ENCODE data around the gene FBXL3. TPM values are rescaled to one million over a fixed set of nuclear protein-coding genes. Genes with fewer than 3 reads are reported as not detected.

The FBXL3 gene
- total and polyA plus RNA-seq, 4 experiments from 2014 or later, result 53.7 to 96.2 (median 80.7) TPM

DNA sequence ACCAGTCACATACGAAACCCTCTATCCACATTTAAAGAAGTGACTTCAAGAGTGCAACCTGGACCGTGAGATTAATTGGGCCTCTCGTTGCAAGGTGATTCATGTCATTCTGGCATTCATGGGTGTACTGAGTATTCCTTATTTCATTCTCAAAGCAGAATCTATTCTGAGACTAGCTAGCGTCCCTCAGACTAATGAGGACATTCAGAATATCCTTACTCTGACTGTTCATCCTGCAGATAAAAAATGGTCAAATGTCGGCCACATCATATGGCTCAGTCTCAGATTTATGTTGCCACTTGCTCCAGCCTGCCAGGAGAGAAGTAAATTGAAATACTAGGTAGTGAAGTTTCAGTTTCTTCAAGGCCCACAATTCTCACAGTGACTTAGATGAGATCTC, 71.3 kb downstream of the FBXL3 start:
- no peak overlapping the region for H3K4me3 Mint-ChIP-seq
- H3K4me1 Mint-ChIP-seq, result no peaks in the 10 kb centered on the region
- peaks cover 3 to 6% of the 10 kb centered on the region in 2 donors for H3K36me3 Mint-ChIP-seq
- no peak overlapping the region for H3K27ac Mint-ChIP-seq
- POLR2A ChIA-PET (ENCODE audit: partially characterized antibody), result no interaction called here
- no peaks in the 10 kb centered on the region for H3K4me1 ChIP-seq (ENCODE audit: insufficient read depth, low read length)
- no peaks in the 10 kb centered on the region for H3K36me3 ChIP-seq (ENCODE audit: insufficient read depth, low read length)
- intact Hi-C loops (cut with micrococcal nuclease), result no loop called here
- no peak overlapping the region for H3K27ac ChIP-seq (ENCODE audit: low read depth, low read length)
- H3K9me3 ChIP-seq (ENCODE audit: control insufficient read depth in 1 of 2, low read length in 2 of 2), result peaks cover 0 to 4% of the 10 kb centered on the region in 2 donors
- CTCF ChIA-PET (ENCODE audit: partially characterized antibody), result interaction anchor here (1.4 to 2.5 kb wide), 3 partner anchors 8 to 25 kb away, joined by 3 to 9 read pairs (median 3); no protein-coding TSS in a partner anchor
- H3K27me3 ChIP-seq (ENCODE audit: insufficient read depth, low read length), result peaks cover 3% of the 10 kb centered on the region
- H3K9me3 Mint-ChIP-seq, result peaks cover 3 to 24% (median 16%) of the 10 kb centered on the region in 8 donors
- H3K27me3 Mint-ChIP-seq, result peaks cover 9 to 20% of the 10 kb centered on the region in 2 donors
- no peak overlapping the region for H3K4me3 ChIP-seq (ENCODE audit: low read length in 2 of 2)
- no peak for DNase-seq

Other genes starting within 250 kb of the FBXL3 start
- gene KCTD12, start 140.8 kb downstream of the FBXL3 start, total RNA-seq, result 1 to 10 TPM; 9.3 to 9.6 TPM
- under 1 TPM; 0.15 to 0.56 TPM for gene KCTD12, start 140.8 kb downstream of the FBXL3 start, polyA plus RNA-seq
- gene ACOD1, start 78.6 kb downstream of the FBXL3 start, total RNA-seq, result not detected
- not detected for gene ACOD1, start 78.6 kb downstream of the FBXL3 start, polyA plus RNA-seq
- 10 to 100 TPM; 41.5 to 48.6 TPM for gene CLN5, start 35.1 kb downstream of the FBXL3 start, total RNA-seq
- gene CLN5, start 35.1 kb downstream of the FBXL3 start, polyA plus RNA-seq, result 10 to 100 TPM; 26.0 to 26.3 TPM